ENCODE results near the gene ETNPPL.

GRCh38 chr4:108774809-108775530 lies 12.1 kb upstream of the ETNPPL start:
- TF ChIP-seq FOXP2 (optimal IDR thresholded peaks at IDR 0.05; ENCODE audit: borderline replicate concordance, extremely low read depth, extremely low read length, insufficient read depth) = no peak
- no peak for TF ChIP-seq TAF1 (IDR thresholded peaks at IDR 0.05; ENCODE audit: borderline replicate concordance, insufficient read depth, low read length)
- TF ChIP-seq POLR2AphosphoS5 (IDR thresholded peaks at IDR 0.05; ENCODE audit: low read depth, low read length) = no peak
- TF ChIP-seq, protein P1, sequence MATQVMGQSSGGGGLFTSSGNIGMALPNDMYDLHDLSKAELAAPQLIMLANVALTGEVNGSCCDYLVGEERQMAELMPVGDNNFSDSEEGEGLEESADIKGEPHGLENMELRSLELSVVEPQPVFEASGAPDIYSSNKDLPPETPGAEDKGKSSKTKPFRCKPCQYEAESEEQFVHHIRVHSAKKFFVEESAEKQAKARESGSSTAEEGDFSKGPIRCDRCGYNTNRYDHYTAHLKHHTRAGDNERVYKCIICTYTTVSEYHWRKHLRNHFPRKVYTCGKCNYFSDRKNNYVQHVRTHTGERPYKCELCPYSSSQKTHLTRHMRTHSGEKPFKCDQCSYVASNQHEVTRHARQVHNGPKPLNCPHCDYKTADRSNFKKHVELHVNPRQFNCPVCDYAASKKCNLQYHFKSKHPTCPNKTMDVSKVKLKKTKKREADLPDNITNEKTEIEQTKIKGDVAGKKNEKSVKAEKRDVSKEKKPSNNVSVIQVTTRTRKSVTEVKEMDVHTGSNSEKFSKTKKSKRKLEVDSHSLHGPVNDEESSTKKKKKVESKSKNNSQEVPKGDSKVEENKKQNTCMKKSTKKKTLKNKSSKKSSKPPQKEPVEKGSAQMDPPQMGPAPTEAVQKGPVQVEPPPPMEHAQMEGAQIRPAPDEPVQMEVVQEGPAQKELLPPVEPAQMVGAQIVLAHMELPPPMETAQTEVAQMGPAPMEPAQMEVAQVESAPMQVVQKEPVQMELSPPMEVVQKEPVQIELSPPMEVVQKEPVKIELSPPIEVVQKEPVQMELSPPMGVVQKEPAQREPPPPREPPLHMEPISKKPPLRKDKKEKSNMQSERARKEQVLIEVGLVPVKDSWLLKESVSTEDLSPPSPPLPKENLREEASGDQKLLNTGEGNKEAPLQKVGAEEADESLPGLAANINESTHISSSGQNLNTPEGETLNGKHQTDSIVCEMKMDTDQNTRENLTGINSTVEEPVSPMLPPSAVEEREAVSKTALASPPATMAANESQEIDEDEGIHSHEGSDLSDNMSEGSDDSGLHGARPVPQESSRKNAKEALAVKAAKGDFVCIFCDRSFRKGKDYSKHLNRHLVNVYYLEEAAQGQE (IDR thresholded peaks at IDR 0.05; ENCODE audit: insufficient read depth in 1 of 2, low read depth in 2 of 2, low read length in 2 of 2) = no peak

All from PFSK-1 (cell line).